Measurements from ENCODE around the gene NHLRC1.
"Not testable (repeated sequence)": the region's sequence is repeated elsewhere in the genome, so short reads cannot be mapped to it uniquely, and the experiment has no call there.

Gene NHLRC1

DNA sequence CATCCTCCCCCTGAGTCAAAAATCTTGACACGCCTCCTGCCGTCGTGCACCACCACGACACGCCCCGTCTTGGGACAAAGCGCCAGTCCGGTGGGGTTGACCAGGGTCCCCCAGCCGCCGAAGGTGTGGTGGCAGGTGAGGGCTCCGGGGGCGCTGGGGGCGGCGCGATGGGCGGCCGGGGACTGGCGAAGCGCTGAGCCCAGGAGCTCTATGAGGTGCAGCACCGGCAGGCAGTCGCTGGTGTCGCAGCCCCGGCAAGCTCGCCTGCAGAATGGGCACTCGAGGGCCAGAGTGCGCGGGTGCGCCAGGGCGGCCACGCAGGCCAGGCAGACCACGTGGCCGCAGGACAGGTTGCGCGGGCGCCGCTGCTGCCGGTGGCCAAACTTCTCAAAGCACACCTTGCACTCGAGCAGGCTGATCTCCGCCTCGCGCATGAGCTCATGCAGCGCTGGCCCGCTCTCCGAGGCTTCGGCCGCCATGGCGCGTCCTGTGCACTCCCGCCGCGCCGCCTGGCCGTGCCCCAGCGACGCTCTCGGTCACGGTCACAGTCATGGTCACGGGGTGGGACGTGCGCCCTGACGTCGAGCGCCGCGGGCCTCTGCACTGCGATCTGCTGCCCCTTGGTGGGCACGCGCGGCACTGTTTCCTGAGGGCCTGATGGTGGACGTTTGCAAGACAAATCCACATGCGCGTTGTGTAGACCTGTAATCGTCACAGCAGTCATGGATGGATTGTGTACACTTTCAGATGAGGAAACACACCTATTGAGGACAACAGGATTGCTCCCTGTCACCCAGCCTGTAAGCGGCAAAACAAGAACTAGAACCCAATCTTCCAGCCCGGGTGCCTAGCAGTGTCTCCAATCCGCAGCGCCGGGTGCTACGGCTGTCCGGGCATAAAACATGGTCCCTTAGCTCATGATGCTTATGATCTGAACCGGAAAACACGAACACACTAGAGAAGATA lies at the start of gene NHLRC1:
Gene NHLRC1 (minus strand): TSS at position 550 of the 966 bp plus-strand sequence. CDS start 71 bp downstream, at position 479.
- DNase-seq (ENCODE audit: insufficient read length, low spot score) (peak; percentile 88), FAIRE-seq (peak; percentile 99)

DNA sequence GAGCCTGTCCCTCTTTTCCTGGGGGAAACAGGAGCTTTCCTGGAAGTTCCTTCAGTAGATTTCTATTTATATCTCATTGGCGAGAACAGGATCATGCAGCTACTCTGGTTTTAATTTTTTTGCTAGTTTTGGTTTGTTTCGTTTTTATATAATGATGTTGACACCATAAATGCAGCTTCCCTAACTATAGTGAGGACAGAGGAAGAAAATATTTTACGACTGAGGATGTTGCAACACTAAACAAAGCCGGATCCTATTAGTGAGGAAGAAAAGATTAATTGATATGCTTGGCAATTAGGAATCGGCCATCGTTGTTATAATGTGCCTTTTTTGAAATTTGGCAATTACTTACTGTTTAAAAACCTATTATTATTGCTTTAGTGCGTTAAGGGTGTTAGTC lies 49.4 kb upstream of the NHLRC1 start:
- no peak for DNase-seq (ENCODE audit: insufficient read length, low spot score)
- FAIRE-seq = no peak

DNA sequence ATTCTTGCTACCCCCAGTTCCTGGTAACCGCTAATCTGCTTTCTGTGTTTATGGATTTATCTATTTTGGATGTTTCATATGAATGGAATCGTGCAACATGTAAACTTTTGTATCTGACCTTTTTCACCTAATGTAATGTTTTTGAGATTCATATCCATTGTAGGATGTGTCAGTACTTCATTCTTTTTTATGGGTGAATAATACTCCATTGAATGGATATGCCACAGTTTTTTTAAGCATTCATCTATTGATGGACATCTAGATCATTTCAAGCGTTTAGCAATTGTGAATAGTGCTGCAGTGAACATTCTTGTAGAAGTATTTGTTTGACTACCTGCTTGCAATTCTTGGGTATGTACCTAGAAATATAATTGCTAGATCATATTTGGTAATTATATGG lies 45.8 kb upstream of the NHLRC1 start:
- DNase-seq (ENCODE audit: insufficient read length, low spot score) (no peak), FAIRE-seq (no peak)

DNA sequence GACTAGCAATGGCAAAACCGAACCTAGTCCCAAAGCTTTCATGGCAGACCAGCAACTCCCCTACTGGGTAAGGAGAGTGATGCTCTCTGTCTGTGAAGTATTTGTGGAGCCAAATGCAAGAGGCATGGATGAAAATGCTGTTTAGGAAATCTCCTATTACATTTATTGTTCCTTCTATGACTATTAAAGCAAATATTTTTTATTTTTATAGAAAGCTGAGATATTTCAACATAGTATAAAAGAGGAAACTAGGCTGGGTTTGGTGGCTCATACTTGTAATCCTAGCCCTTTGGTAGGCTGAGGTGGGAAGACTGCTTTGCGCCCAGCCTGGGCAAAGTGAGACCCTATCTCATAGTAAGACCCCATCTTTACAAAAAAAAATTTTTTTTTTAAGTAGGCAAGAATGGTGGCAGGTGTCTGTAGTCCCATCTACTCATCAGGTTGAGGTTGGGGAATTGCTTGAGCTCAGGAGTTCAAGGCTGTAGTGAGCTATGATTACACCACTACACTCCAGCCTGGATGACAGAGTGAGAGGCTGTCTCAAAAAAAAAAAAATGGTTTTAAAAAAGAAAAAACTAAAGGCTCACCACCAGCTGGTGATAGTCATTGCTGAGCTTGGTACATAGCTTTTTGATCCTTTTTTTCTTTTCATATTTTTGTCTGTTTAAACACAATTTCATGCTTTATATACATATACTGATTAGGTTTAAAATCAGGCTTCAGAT lies 44.0 kb upstream of the NHLRC1 start:
- FAIRE-seq (no peak), DNase-seq (ENCODE audit: insufficient read length, low spot score) (no peak)

DNA sequence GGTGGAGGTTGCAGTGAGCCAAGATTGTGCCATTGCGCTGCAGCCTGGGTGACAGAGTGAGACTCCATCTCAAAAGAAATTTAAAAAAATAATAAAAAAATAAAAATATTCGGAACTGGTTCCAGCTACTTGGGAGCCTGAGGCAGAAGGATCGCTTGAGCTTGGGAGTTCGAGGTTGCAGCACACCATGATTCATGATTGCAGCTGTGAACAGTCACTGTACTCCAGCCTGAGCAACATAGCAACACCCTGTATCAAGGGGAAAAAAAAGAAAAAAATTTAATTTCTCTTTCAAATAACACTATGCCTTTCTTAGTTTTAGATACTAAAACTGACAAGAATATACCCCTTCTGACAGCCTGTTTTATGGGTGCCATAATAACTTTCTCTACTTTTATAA lies 43.3 kb upstream of the NHLRC1 start:
- DNase-seq (ENCODE audit: insufficient read length, low spot score) (no peak), FAIRE-seq (no peak)

DNA sequence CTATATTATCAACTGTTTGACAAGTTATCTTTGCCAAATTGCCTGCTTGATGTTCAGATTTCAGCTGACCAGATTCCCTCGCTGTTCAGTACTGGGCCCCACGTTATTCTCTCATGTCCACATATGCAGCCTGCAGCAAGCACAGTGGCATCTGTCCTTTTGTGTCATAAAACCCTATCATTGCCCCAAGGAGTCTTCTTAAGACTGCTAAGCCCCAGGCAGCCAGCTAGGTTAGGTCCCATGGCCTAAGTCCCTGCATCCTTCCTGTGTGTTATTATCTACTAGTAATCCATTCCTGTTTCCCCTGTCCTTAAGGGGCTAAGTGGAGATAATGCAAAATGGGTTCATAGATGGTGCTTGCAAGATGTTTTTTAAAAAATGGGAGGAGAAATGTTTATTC lies 39.9 kb upstream of the NHLRC1 start:
- FAIRE-seq = no peak
- no peak for DNase-seq (ENCODE audit: insufficient read length, low spot score)

DNA sequence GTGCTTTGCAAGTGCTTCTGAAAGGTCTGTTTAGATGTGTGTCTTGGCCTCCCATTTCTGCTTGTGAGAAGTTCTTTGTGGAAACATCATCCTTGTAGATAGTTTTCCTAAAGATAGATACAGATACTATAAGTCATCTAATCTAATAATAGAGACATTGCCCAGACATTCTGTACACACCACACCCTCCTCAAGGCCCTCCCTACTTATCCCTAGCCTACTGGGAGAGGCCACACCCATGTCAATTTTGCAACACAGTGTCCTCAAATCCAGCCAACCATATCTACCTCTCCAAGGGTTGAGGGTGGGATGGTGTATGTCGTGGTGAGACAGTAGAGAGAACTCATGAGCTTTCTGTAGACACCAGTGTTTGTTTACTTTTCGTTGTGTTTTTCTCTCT lies 39.0 kb upstream of the NHLRC1 start:
- FAIRE-seq (no peak), DNase-seq (ENCODE audit: insufficient read length, low spot score) (no peak)

DNA sequence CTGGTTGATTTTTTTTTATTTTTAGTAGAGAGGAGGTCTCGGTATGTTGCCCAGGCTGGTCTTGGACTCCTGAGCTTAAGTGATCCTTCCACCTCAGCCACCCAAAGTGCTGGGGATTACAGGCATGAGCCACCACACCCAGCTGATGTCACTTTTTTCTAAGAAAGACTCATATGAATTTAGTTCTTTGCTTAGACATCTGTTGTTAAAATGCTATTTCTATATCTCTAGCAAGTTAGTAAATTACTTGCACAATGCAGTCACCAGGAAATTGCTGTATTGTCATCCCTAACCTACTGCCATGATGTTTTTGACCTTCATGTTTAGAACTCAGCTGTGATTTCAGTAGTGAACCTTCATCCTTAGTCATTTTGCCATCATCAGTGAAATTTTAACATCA lies 38.4 kb upstream of the NHLRC1 start:
- FAIRE-seq (peak; percentile 55), DNase-seq (ENCODE audit: insufficient read length, low spot score) (no peak)

DNA sequence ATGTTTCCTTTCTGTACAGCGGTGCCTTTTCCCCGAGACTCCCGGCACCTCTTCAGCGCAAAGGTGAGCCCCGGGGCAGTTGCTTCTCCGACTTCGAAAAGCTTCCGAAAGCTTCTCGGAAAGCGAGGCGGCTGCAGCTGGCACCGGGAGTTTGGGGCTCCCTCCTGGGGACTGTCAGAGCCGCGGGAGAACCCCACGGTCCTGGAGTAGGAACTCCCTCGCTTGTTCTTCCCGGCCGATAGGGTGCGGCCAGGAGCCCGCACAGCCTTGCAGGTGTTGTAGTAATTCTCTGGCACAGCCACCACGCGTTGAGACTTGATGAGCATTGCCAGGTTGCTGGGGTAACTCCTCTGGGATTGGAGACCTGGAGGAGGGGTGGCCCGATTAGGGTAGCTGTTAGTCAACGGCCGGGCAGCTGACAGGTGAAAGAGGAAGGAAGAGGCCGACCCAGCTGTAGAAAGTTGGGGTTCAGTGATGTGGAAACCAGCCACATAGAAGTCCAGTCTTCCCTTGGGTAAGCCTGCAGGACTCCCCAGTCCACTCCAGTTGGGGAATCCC lies 33.5 kb upstream of the NHLRC1 start:
- peak; percentile 65 for FAIRE-seq

DNA sequence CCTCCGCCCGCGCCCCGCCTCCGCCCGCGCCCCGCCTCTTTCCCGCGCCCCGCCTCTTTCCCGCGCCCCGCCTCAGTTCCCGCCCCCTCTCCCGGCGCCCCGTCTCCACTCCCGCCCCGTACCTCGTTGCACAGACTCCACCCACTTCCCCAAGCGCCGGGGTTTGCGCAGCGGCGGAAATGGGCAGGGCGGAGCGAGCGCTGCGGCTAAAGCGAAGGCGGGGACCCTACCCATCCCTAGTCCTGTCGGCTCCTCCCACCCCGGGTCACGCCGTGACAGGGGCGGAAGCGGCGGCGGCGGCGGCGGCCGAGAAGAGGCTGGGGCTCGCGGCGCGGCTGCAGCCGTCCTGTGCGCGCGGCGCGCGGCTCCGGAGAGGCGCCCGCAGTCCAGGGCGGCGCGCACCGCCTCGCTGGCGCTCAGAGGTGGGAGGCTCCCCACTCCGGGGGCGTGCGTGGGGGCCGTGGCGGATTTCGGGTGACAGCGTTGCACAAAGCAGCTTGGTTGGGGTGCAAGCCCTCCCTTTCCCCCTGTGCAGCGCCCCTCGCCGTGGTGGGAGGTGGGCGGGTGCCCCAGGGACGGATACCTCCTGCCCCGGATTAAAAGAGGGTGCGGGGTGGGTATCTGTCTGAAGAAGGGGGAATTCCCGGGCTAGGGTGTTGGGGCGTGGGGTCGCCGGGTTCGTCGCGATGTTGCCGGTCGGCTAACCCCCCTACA lies 32.8 kb upstream of the NHLRC1 start, which contains the start of gene KDM1B:
Gene KDM1B (plus strand): TSS at position 273 of the 714 bp plus-strand sequence. CDS start 4,474 bp downstream, outside the sequence.
- DNase-seq (ENCODE audit: insufficient read length, low spot score) (peak; percentile 98), FAIRE-seq (no peak)

More for the DNA sequence above, 33.5 kb upstream of the NHLRC1 start:
- peak; percentile 67 for DNase-seq (ENCODE audit: insufficient read length, low spot score)

DNA sequence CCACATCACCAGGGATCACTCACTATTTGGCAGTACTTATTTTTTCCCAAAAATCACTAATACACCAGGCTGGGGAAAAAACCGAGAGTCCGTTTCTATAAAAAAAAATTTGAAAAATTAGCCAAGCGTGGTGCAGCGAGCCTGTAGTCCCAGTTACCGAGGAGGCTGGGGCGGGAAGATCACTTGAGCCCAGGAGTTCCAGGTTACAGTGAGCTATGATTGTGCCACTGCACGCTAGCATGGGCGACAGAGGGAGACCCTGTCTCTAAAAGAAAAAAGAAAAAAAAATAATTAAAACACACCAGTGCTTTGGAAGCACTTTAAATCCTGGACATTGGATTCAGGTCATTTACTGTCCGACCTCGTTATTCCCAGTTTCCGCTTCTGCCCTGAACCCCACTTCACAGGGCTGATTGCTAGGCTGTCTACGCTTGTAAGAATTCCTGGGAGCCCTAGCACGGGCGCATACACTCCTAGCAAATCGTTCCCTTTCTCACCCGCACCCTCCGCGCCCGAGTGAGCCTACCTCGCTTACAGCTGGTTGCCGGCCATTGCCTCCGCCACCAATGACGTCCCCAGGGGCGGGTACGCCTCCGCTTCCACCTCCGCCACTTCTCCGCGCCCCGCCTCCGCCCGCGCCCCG lies 32.2 kb upstream of the NHLRC1 start, which contains the start of gene TPMT:
Gene TPMT (minus strand): TSS at position 571 of the 643 bp plus-strand sequence. CDS start 5,950 bp downstream, outside the sequence.
- FAIRE-seq (peak; percentile 90), DNase-seq (ENCODE audit: insufficient read length, low spot score) (no peak)

DNA sequence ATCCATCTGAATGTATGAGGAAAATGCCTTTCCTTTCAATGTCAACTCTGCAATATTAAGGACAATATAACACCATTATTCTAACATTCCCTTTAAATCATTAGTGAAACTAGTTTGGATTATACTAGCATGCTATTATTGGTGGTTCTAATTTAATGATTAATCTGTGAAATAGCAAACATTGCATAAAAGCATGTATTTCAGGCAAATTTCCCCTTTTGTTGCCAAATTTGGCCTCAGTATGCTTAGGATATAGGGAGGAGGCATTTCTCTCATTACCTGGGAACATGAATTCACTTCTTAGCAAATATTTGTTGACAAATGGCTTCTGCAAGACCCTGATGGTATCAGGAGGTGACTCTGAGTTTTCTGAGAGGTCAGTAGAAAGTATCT lies 30.8 kb upstream of the NHLRC1 start:
- no peak for DNase-seq (ENCODE audit: insufficient read length, low spot score)
- no peak for FAIRE-seq

DNA sequence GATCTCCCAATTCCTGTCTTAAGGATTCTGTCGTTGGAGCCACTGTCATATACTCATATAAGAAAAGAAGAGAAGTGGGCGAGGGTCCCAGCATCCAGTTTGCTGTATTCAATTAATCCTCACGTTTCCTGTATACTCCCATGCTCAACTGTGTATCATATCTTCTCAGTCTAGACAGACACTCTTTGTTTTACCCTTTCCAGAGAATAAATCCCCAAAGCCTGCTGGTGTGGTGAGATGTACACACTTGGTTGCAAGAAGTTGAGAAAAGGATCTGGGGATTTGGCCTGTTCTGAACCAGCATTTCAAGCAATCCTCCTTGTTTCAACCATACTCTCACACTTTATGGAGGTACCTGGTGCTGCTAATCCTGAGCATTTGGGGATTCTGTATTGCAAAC lies 29.3 kb upstream of the NHLRC1 start:
- no peak for DNase-seq (ENCODE audit: insufficient read length, low spot score)
- FAIRE-seq = no peak

DNA sequence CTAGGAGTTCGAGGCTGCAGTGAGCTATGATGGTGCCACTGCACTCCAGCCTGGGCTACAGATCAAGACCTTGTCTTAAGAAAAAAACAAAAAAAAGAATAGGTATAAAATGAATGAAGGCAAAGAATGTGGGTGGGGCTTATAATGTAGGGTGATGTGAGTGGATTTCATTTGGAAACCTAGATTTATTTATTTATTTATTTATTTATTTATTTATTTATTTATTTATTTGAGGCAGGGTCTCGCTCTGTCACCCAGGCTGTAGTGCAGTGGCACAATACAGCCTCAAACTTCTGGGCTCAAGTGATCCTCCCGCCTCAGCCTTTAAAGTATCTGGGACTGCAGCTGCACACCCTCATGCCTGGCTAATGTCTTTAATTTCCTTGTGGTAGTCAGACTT lies 28.9 kb upstream of the NHLRC1 start:
- DNase-seq (ENCODE audit: insufficient read length, low spot score); FAIRE-seq: not testable (repeated sequence)

DNA sequence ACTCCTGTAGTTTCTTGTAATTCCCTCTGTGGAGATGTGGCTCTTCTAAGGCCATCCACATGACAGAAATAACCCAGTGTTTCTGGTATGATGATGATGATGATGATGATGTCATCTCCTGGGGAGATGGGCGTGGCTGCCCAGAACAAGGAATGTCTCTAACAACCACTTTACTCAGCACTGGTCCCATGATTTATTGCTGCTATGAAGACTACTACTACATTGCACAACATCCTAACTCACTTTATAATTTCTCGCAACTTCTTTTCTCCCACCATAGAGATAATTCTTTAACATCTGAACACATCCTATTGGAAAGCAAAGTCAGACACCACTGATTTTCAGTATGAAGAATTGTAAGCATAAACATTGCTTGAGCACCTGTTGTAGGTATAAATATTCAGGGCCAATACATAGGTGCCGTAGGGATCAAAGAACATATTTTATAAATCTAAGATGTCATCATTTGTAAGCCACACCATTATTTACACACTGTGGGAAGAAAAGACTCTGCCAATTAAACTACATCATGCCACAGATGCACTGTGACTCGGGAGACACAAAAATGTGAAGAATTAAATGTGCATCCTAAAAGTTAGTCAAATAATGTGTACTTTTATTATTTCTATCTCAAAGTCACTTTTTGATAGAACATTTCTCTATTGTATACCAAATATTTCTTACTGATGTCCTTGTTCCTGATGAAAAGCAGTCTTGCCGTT lies 26.0 kb upstream of the NHLRC1 start:
- DNase-seq (ENCODE audit: insufficient read length, low spot score) (peak; percentile 67), FAIRE-seq (peak; percentile 51)

DNA sequence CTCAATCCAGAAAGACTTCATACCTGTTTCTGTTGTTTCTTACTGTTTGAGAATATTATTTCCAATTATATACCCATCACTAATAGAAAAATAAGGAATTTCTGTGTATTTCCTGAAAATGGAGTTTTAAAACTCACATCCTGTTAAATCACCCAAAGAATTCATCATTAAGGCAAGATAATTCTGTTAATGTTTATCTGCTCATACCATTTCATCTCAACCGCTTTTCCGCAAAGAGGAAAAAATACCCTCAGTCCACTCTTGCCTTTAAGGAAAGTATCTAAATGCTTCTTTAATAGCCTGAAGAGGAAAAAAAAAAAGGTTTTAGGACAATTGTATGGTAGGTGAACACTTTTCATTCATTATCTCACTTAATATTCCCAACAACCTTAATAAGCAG lies 25.1 kb upstream of the NHLRC1 start:
- DNase-seq (ENCODE audit: insufficient read length, low spot score) (no peak), FAIRE-seq (no peak)

DNA sequence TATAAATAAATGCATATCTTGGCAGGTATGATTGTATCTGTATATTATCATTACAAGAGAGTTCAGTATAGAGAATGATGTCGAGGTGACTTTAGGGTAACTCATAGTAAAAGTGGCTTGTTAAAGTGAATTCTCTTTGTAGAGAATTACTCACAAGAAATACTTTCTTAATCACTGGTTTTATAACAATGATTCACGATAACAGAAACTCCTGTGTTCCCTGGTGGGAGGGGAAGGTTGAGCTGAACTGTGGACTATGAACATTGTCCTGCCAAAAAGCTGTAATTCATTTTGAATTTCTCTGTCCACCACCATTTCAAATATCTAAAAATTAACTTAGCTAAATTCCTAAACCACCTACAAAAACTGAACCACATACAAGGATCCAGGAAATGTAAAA lies 24.7 kb upstream of the NHLRC1 start:
- FAIRE-seq (no peak), DNase-seq (ENCODE audit: insufficient read length, low spot score) (no peak)

DNA sequence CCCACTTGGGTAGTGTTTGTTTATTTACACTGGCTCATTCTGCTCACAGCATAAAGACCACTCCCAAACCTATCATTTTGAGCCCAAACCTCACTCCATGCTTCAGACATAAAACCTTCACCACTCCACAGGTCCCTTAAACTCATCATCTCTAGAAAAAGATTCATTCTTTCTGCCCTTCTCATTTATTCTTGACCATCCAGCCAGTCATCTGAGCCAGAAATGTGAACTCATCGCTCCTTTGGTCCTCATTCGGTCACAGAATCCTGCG lies 20.0 kb upstream of the NHLRC1 start:
- FAIRE-seq = no peak

DNA sequence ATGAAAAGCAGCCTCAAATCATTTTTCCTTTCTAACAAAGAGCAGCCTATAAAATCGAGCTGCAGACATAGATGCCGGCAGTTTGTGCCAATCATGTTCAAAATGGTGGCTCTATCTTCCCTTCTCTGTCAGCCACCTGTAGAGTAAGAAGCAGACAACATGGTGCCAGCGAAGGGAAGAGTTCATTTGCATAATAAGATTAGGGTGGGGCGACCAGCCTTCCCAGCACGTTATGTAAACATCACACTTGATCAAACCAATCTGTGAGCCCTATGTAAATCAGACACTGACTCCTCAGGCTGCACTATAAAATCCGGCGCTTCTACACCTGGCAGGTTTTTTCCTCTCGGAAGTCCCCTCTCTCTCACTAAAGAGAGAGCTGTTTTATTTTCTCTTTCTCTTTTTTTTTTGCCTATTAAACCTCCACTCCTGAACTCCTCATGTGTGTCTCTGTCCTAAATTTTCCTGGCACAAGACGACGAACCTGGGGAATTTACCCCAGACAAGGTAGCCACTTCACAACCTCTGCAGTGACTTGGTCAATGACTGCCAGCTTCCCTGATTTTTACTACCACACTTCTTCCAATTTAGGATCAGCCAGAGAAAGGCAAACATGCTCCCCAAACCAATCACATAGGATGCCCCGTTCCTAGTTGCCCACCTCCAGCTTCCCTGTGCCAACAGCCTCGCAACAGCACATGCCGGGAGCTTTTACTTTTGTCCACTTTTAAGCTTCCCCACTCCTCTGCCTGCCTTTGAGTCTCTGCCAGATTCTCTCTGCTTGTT lies 19.5 kb upstream of the NHLRC1 start:
- FAIRE-seq (no peak), DNase-seq (ENCODE audit: insufficient read length, low spot score) (no peak)

More for the DNA sequence above, 20.0 kb upstream of the NHLRC1 start:
- DNase-seq (ENCODE audit: insufficient read length, low spot score) = no peak

All from HTR-8/SVneo (cell line).